DMS79 (cell line): ENCODE measurements around the gene C19orf85.
A peak's percentile ranks its signal among the peaks of the same experiment; 100 is the strongest.
"Not testable (repeated sequence)": the region's sequence is repeated elsewhere in the genome, so short reads cannot be mapped to it uniquely, and the experiment has no call there.

Experiments
- DNase-seq: peaks from one replicate; lab custom pipeline; 2025; lab: John Stamatoyannopoulos, UW

C19orf85 gene

GRCh38 chr19:55457683-55458457 lies 6.7 kb downstream of the C19orf85 start:
- peak; percentile 16 for DNase-seq

DNA sequence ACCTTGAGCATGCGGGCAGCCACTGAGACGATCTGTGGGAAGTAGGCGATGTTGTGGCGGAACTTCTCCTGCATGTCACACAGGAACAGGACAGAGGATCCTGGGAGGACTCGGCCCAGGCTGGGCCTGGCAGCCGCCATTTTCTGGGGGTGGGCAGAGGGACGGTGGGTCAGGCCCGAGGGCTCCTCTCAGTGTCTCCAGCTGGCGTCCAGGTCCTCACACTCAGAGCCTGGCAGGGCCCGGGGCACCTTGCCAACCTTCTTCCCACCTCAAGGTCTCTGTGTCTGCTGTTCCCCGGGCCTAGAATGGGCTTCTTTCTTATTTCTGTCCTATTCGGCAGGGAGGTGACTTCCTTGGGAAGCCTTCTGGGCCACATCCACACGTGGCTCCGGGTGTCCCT lies 8.2 kb downstream of the C19orf85 start:
- no peak for DNase-seq

DNA sequence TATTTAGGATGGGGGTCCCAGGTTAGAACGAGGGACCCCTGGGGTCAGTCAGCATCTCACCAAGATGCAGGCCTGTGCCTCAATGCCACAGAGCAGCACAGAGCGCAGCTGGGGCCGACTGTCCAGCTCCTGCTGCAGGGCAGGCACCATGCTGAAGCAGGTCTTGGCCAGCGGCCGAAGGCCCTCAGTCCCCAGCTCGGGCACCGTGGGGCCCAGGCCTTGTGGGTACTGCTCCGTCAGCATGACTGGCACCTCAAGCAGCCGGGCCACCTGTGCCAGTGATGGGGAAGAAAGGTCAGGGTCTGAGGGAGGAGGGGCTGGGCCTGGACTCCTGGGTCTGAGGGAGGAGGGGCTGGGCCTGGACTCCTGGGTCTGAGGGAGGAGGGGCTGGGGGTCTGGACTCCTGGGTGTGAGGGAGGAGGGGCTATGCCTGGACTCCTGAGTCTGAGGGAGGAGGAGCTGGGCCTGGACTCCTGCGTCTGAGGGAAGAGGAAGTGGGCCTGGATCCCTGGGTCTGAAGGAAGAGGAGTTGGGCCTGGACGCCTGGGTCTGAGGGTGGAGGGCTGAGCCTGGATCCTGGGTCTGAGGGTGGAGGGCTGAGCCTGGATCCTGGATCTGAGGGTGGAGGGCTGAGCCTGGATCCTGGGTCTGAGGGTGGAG lies 8.8 kb downstream of the C19orf85 start:
- no peak for DNase-seq

- no peak for DNase-seq
Measured at GRCh38 chr19:55454787-55455243, 9.7 kb downstream of the C19orf85 start.

DNA sequence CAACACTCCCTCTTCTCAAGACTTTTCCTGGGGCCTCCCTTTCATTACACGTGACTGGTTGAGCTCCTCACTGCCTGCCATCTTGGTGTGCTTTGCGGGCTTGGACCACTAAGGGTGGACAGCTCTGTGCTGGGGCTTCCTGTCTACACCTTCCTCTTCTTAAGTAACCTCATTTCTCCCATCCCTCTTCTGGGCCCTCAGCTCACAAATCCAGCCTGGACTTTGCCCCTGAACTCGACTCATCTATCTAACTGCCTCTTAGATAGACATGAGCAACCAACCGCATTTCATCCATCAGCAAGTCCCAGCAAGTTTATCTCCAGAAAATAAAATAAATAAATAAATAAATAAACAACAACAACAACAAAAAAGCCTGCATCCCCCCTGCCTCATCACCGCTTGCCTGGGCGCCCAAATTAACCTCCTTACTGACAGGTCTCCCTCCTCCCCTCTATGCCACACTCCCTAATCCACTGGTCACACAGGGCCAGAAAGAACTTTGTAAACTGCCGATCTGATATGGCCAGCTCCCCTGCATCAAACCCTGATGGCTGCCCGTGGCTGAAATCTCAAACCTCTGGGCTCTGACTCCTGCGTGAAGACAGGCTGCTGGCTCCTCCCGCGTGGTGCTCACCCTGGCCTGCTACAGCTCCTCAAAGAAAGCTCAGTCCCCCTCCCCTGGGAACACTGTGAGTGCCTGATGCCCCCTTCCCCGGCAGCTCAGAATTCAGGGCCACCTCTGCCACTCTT lies 10.9 kb downstream of the C19orf85 start:
- no peak for DNase-seq

DNA sequence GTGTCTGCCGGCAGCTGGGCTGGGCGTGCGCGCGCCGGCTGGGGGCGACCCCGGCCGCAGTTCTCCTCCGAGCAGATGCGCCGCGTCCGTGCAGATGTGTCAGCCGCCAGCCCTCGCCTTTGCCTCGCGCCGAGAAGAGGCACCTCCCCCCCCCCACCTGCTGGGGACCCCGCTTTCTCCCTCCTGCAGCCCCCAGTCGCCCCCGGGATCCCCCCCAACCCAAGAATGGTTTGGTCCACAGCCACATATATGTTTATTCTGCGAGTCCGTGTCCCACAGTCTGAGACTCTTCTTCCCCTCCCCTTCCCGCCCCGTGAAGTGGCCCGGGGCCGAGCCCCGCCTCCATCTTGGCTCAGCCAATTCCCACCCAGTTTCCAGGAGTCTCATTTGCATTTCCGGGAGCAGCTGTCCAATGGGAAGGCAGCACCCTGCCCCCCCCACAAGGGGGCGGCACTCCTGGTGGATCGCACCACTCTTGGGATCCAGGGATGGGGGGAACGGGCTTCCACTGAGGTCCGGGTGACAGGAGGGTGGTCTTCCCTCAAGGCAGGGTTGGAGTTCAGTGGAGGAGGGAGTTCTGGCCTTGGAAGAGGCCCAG lies 11.7 kb downstream of the C19orf85 start:
- peak; percentile 69 for DNase-seq

- DNase-seq, result peak; percentile 16
Measured at GRCh38 chr19:55451965-55452748, 12.4 kb downstream of the C19orf85 start.

- no peak for DNase-seq
Measured at GRCh38 chr19:55451163-55451964, 13.2 kb downstream of the C19orf85 start.

- no peak for DNase-seq
Measured at GRCh38 chr19:55449469-55449868, 15.1 kb downstream of the C19orf85 start.

- not testable (repeated sequence) for DNase-seq
Measured at GRCh38 chr19:55448175-55448490, 16.4 kb downstream of the C19orf85 start.

DNA sequence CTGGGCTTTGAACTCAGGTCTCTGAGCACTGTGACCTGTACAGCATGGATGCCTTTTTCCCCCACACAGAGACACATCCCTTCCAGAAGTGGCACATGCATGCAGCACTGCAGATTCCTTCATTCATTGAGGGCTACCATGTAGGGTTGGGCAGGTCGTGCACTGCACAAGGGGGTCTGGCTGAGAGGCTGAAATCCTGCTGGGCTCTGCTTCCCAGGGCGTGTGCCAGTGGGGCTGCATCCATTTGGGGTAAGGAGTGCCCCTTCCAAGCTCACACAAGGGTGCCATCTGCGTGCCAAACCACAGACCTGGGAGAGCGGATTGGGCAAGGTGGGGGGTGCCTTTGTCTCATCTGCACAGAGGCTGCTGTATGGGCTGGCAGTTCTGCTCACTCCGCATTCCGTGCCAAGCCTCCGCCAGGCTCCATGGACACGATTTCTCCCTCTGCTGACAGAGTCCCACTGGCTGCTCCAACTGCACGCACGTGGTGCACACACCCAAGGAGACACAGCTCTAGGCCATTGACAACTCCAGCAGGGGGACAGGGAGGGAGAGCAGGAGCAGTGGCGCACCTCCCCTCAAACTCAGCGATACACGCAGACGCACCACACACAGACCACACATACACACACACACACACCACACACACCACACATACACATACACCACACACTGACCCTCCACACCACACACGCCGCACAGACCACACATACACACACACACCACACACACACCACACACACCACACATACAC lies 17.0 kb downstream of the C19orf85 start:
- peak; percentile 83 for DNase-seq

GRCh38 chr19:55446060-55446459 lies 18.5 kb downstream of the C19orf85 start:
- DNase-seq, result peak; percentile 42

- no peak for DNase-seq
Measured at GRCh38 chr19:55444646-55445045, 19.9 kb downstream of the C19orf85 start.

DNA sequence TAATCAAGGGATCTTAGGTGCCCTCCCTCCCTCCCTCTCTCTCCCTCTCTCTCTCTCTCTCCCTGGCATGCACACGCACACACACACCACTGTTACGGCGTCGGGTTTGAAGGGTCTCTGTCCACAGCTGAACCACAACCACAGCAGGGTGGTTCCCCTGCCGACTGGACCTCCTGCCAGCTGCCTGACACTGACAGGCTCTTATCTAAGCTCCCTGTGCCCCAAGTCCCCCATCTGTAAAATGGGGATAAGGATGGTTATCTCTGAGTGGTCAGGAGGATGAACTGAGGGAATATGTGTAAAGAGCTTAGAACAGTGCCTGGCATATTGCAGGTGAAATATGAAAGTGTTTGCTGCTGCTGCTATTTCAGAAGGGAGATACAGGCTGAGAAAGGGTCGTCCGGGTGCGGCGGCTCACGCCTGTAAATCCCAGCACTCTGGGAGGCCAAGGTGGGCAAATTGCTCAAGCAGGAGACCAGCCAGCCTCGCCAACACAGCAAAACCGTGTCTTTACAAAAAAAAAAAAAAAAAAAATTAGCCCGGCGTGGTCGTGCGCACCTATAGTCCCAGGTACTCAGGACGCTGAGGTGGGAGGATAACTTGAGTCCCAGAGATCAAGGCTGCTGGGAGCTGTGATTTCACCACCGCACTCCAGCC lies 20.6 kb downstream of the C19orf85 start:
- DNase-seq, result no peak

- DNase-seq, result peak; percentile 50
Measured at GRCh38 chr19:55443045-55443823, 21.3 kb downstream of the C19orf85 start, which contains the start of gene SHISA7. SHISA7 (minus strand) TSS chr19:55443300; CDS start chr19:55442863, 437 bp downstream.

DNA sequence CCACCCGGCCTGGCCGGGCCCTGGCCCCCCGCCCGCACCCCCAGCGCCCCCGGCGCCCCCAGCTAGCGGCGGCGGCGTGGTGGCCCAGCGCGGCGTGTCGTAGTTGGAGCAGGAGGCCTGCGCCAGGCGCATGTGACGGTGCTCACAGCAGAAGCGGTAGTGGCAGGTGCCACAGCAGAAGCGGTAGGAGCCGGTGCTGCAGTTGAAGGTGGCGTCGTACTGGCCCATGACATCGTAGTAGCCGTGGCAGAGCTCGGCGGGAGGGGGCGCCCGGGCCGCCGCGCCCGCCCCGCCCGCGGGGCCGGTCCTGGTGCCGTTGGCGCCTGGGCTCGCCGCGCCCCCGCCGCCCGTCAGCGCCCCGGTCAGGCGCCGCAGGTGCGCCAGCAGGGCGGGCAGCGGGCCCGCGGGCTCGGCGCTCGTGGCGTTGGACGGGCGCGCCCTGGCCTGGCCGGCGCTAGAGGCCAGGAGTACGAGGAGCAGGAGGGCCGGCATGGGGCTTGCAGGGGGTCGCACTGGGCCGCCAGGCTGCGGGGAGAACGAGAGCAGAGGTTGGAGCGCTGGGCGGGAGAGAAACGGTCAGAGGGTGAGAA lies 22.1 kb downstream of the C19orf85 start:
- DNase-seq, result no peak

- DNase-seq, result peak; percentile 48
Measured at GRCh38 chr19:55441692-55442321, 22.7 kb downstream of the C19orf85 start.

DNA sequence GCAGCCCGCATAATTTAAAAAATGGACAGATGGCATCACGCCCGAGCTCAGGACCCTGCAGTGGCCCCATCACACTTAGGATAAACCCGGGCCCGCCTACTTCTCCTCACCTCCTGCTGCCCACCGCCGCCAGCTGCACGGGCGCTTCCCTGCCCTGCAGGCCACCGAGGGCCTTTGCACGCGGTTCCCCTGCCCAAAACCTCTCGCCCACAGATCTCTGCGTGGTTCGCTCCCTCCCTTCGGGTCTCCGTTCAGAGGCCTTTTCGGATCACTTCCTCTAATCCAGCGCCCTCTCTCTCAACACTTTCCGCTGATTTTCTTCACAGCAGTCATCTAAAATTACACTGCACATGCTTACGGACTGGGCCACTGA lies 23.2 kb downstream of the C19orf85 start:
- no peak for DNase-seq
